IPS-NIHi7 (cell line): ENCODE measurements around the gene FEN1.
A peak's percentile ranks its signal among the peaks of the same experiment; 100 is the strongest.

Source experiments
- DNase-seq: peaks from one replicate; pipeline ENCODE4 v3.0.0; 2012; ENCODE audit warnings: mixed read lengths; ENCODE audit errors: extremely low spot score

Gene FEN1

GRCh38 chr11:61795459-61795858 lies 2.7 kb downstream of the FEN1 start:
- DNase-seq, result no peak

GRCh38 chr11:61795876-61796526 lies 3.3 kb downstream of the FEN1 start:
- DNase-seq, result no peak

DNA sequence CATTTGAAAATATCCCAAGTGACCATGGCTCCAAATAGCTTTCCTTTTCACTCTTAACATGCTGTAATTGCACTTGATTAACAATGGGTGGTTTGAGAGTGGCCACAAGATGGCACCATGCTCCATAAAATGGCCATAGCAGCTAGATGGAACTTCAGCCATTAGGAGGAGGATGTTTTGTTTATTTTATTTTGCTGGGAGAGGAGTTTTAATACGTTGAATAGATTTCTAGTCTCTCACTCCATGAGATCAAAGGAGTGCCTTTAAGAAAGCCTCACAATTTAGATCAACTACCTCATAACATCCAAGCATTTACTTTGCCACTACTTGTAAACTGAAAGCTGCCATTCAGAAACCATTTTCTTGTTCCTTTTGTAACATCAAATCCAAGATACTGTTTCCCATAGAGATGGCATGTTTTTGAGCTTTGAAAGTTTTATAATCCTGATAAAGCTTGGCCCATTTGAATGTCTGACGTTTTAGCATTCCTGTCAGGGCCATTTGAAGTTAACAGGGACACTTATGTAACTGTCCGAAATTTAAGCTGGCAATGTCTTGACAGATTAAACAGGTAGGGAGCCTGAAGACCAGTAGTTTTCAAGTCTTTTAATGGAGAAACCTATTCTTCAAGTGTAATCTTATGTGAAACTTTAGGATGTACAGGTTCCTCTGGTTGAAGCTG lies 4.7 kb downstream of the FEN1 start:
- peak; percentile 63 for DNase-seq

GRCh38 chr11:61799665-61800284 lies 7.1 kb downstream of the FEN1 start:
- no peak for DNase-seq

DNA sequence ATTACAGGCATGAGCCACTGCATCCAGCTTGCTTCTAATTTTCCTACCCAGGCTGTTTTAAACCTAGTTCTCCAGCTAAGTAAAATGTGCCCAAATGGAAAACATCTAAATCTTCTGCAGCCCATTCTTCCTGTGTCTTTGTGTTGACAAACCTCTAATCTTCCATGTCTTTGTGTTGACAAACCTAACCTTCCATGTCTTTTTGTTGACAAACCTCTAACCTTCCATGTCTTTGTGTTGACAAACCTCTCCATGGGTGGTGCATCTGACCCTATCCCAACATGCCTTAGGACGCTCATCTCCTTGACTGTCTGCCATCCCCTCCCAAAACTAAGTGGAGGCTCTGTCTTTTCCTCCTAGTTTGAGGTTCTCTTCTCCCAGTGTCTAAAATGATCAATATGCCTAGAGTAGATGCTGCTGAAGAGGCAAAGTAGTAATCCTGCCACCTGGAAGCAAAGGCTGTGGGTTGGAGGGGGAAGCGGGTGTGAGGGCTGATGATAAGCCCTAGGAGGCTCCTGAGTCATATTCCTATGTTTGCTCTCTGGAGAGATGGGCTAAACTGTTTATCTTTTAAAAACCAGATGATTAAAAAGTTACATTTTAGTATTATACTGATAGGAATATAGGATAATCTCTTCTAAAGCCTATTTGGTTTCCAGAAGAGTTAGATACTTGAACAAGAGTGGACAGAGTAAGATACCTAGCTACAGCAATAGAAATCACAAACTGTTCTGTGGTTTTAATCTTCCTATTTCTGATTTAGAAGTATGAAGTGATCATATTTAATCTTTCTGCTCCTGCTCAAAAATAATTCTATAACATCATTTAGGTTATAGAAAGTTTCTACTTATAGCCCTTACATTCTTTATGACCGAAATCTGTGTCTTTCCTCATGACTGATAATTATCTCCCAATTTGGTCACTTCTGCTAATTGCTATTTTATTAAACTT lies 7.9 kb downstream of the FEN1 start:
- no peak for DNase-seq

DNA sequence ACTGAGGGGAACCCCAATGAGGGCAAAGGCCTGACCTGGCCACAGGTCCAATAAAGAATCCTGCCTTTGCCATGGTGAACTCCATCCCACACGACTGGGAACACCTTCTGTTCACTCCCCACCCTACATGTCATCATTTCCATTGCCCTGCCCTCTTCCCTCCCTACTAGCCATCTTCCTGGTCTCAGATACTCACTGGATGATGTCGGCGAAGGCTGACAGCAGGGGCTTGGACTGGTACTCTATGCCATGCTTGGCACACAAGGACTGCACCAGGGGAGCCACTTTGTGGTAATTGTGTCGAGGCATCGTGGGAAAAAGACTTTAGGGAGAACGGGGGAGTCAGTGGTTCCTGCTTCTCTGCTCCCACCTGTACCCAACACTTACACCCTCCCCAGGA lies 9.9 kb downstream of the FEN1 start:
- no peak for DNase-seq

DNA sequence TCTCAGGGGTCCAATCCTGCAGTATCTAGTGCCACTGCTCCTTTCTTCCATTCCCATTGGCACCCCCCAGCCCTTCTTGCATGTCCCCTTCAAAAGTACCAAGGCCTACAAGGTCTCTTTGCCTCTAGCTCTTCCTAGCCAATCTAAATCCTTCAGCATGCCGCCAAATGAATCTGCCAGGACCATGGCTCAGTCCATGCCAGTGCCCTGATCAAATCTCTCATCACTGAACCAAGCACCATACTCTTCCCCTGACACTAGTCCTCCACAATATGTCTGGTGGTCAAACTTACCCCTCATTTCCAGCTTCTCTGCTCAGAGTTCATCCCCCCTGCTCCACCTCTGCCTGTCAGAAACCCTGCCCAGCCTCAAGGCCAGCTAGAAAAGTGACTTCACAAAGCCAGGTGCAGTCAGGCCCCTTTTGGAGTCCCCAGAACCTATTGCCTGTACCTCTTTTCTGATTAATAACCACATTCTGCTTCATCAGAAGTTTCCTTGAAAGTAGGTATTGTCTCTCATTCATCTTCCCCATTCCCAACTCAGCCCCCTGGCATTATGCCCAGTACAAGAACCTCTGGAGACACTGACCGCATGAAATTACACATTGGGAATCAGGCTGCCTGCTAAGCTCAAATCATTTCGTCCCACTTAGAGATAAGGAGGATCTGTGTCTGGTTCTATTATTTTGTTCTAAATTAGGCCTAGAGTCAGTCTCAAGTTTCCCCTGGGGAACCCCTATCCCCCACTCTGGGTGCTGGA lies 11.4 kb downstream of the FEN1 start:
- no peak for DNase-seq

DNA sequence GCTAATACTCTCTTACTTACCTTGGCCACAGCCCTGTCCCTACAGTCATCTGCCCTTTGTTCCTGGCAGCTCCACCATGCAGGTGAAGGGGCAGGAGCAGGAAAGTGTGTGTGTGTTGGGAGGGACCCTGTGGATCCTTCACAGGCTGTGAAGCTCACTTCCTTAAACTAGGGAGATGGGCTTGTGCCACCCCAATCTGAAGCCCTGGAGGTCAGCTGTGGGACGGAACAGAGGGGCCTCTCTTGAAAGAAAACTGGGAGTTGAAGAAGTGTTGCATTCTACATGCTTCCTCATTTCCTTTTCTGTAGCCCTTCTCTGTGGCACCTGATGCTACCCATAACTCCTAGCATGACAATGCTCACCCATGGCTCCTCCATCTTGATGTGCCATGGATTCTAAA lies 12.4 kb downstream of the FEN1 start:
- DNase-seq, result no peak

GRCh38 chr11:61806785-61807184 lies 14.1 kb downstream of the FEN1 start:
- DNase-seq, result no peak

DNA sequence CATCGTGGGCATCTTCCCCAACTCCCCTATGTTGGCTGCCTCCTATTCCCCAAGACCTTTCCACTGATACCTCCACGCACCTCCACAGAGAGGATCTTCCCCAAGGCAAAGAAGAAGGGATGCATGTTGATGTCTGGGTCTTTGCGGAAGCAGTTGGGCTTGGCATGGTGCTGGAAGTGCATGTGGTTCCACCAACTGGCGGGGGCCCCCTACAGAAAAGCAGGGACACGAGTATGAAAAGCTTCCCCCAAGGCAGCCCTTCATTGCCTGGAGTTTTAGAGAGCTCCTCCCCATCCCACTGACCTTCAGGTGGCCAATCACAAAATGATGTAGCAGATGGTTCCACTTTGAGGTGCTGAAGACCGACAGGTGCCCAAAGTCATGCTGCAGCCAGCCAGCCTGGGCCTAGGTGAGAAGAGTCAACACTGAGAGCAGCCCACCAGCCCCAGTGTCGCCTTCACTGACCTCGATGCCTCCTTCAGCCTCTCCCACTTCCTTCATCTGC lies 18.0 kb downstream of the FEN1 start:
- DNase-seq, result no peak

- no peak for DNase-seq
Measured at GRCh38 chr11:61811831-61812230, 19.1 kb downstream of the FEN1 start.

- no peak for DNase-seq
Measured at GRCh38 chr11:61812736-61813411, 20.2 kb downstream of the FEN1 start.

DNA sequence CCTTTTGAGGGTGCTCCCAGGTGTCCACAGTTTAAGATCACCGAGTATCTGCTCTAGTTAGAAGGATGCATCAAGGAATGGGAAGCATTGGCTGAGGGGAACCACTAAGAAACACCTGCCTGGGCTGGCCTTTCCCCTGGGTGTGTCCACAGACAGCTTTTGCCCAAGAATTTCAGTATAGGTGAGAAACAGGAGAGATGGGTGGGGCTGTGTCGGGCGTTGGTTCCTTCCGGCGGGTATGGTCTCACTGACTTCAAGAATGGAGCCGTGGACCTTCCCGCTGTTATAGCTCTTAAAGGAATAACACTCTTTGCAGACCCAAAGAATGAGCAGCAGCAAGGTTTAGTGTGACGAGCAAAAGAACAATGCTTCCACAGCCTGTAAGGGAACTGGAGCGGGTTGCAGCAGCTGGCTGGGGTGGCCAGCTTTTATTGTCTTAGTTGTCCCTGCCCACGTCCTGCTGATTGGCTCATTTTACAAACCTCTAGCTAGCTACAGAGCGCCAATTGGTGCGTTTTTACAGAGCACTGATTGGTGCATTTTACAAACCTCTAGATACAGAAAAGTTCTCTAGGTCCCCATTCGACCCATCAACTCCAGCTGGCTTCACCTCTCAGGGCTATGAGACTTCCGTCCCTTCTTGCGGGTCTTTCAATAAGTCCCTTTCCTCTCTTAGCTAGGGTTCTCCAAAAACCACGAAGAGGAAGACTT lies 21.7 kb downstream of the FEN1 start:
- no peak for DNase-seq

GRCh38 chr11:61814958-61815789 lies 22.5 kb downstream of the FEN1 start:
- DNase-seq, result peak; percentile 97

GRCh38 chr11:61815790-61816735 lies 23.4 kb downstream of the FEN1 start:
- peak; percentile 70 for DNase-seq

GRCh38 chr11:61816736-61817455 lies 24.2 kb downstream of the FEN1 start, which contains the start of gene FADS1:
Gene FADS1 (minus strand): TSS chr11:61817003. CDS start chr11:61816929, 74 bp downstream.
- peak; percentile 89 for DNase-seq
